Progenitor cell of endocrine pancreas (in vitro differentiated cells): Measurements from ENCODE around the gene BICRA. TPM values are rescaled to one million over a fixed set of nuclear protein-coding genes. Genes with fewer than 3 reads are reported as not detected.
A peak's percentile ranks its signal among the peaks of the same experiment; 100 is the strongest.

Experiments
- DNase-seq: peaks from one replicate; pipeline ENCODE4 v3.0.0; 2021; ENCODE audit warnings: low spot score; ENCODE audit not compliant: unreplicated experiment
- H3K27ac Mint-ChIP-seq: 2 replicates; pipeline ENCODE4 v1.8.0; 2021; ENCODE audit warnings: mild to moderate bottlenecking, moderate library complexity, mixed read lengths
- H3K27me3 Mint-ChIP-seq: 2 replicates; pipeline ENCODE4 v1.8.0; 2021; ENCODE audit warnings: mixed read lengths
- H3K36me3 Mint-ChIP-seq: 2 replicates; pipeline ENCODE4 v1.8.0; 2022; ENCODE audit warnings: mixed read lengths; ENCODE audit not compliant: insufficient read depth
- H3K4me1 Mint-ChIP-seq: 2 replicates; pipeline ENCODE4 v1.8.0; 2021; ENCODE audit warnings: low read depth, mixed read lengths
- H3K4me3 Mint-ChIP-seq: 2 replicates; pipeline ENCODE4 v1.8.0; 2021; ENCODE audit warnings: low read depth, mild to moderate bottlenecking, moderate library complexity, mixed read lengths
- H3K9me3 Mint-ChIP-seq: 2 replicates; pipeline ENCODE4 v1.8.0; 2021; ENCODE audit warnings: low read depth, mixed read lengths
- CTCF ChIP-seq: fragments of 200-600 bp; sonication (generic); IDR thresholded peaks from one replicate; pipeline ENCODE4 v1.5.0; 2021; ENCODE audit warnings: antibody characterized with exemption, mild to moderate bottlenecking; ENCODE audit not compliant: unreplicated experiment
- total RNA-seq: library from RNA; stranded (reverse); gene quantifications from 2 replicates; pipeline ENCODE4 v1.2.1, GENCODE V29; 2021

BICRA gene
- total RNA-seq, 1 donor from 2014 or later: 37.4 TPM

- no peak for TF ChIP-seq CTCF
- Mint-ChIP-seq H3K27ac (peak overlapping the region; percentile 74), H3K4me3 (no peak overlapping the region), H3K9me3 (no peaks in the 10 kb centered on the region), H3K27me3 (no peaks in the 10 kb centered on the region), H3K36me3 (peaks cover 5% of the 10 kb centered on the region), H3K4me1 (peaks cover 23% of the 10 kb centered on the region)
- DNase-seq: no peak
These were observed 5.0 kb downstream of the BICRA start for GRCh38 chr19:47614021-47614295.

GRCh38 chr19:47614559-47614958 lies 5.6 kb downstream of the BICRA start:
- Mint-ChIP-seq H3K9me3 (no peaks in the 10 kb centered on the region), H3K4me1 (peaks cover 25% of the 10 kb centered on the region), H3K27ac (no peak overlapping the region), H3K27me3 (no peaks in the 10 kb centered on the region), H3K4me3 (no peak overlapping the region), H3K36me3 (peaks cover 5% of the 10 kb centered on the region)
- TF ChIP-seq CTCF: no peak
- DNase-seq: no peak

GRCh38 chr19:47615230-47615629 lies 6.3 kb downstream of the BICRA start:
- no peak overlapping the region for H3K4me3 Mint-ChIP-seq
- H3K27me3 Mint-ChIP-seq: no peaks in the 10 kb centered on the region
- H3K9me3 Mint-ChIP-seq: no peaks in the 10 kb centered on the region
- peaks cover 5% of the 10 kb centered on the region for H3K36me3 Mint-ChIP-seq
- no peak overlapping the region for H3K27ac Mint-ChIP-seq
- DNase-seq: no peak
- peaks cover 30% of the 10 kb centered on the region for H3K4me1 Mint-ChIP-seq
- TF ChIP-seq CTCF: no peak

GRCh38 chr19:47615714-47616113 lies 6.8 kb downstream of the BICRA start:
- Mint-ChIP-seq H3K9me3 (no peaks in the 10 kb centered on the region), H3K27ac (no peak overlapping the region), H3K27me3 (no peaks in the 10 kb centered on the region), H3K4me1 (peaks cover 27% of the 10 kb centered on the region), H3K4me3 (no peak overlapping the region), H3K36me3 (peaks cover 5% of the 10 kb centered on the region)
- no peak for TF ChIP-seq CTCF
- DNase-seq: no peak

GRCh38 chr19:47618771-47619170 lies 9.8 kb downstream of the BICRA start:
- Mint-ChIP-seq H3K27me3 (no peaks in the 10 kb centered on the region), H3K36me3 (peaks cover 6% of the 10 kb centered on the region), H3K9me3 (no peaks in the 10 kb centered on the region), H3K27ac (no peak overlapping the region), H3K4me1 (peaks cover 17% of the 10 kb centered on the region), H3K4me3 (no peak overlapping the region)
- DNase-seq: no peak
- no peak for TF ChIP-seq CTCF
